Ishikawa (cell line): ENCODE data around the gene TTC16.

Experiments used
- CEBPB ChIP-seq: IDR thresholded peaks from 2 replicates; pipeline ENCODE4 v1.6.1; 2012
- CREB1 ChIP-seq: IDR thresholded peaks from 2 replicates; pipeline ENCODE4 v1.6.1; 2012; ENCODE audit warnings: low read depth
- EGR1 ChIP-seq: IDR thresholded peaks from 2 replicates; pipeline ENCODE4 v1.6.1; 2012
- EP300 ChIP-seq: IDR thresholded peaks from 2 replicates; pipeline ENCODE4 v1.6.1; 2012; ENCODE audit warnings: borderline replicate concordance
- FOXM1 ChIP-seq: IDR thresholded peaks from 2 replicates; pipeline ENCODE4 v1.6.1; 2012; ENCODE audit warnings: low read depth, borderline replicate concordance
- RAD21 ChIP-seq: IDR thresholded peaks from 2 replicates; pipeline ENCODE4 v1.6.1; 2012; ENCODE audit warnings: low read depth
- REST ChIP-seq: IDR thresholded peaks from 2 replicates; pipeline ENCODE4 v1.6.1; 2012; ENCODE audit warnings: low read depth, mild to moderate bottlenecking
- TAF1 ChIP-seq: IDR thresholded peaks from 2 replicates; pipeline ENCODE4 v1.6.1; 2012; ENCODE audit warnings: low read depth, mild to moderate bottlenecking
- TCF12 ChIP-seq: IDR thresholded peaks from 2 replicates; pipeline ENCODE4 v1.6.1; 2012; ENCODE audit warnings: low read depth
- TEAD4 ChIP-seq: IDR thresholded peaks from 2 replicates; pipeline ENCODE4 v1.6.1; 2012
- USF1 ChIP-seq: IDR thresholded peaks from 2 replicates; pipeline ENCODE4 v1.6.1; 2012
- YY1 ChIP-seq: IDR thresholded peaks from 2 replicates; pipeline ENCODE4 v1.6.1; 2012; ENCODE audit warnings: low read depth
- ZBTB7A ChIP-seq: IDR thresholded peaks from 2 replicates; pipeline ENCODE4 v1.6.1; 2012; ENCODE audit warnings: low read depth
- TF ChIP-seq, protein P1 (sequence below): IDR thresholded peaks from 2 replicates; pipeline ENCODE4 v1.6.1; 2012

- TF ChIP-seq REST, result no peak
- no peak for TF ChIP-seq EP300
- no peak for TF ChIP-seq CEBPB
- TF ChIP-seq TCF12, result no peak
- TF ChIP-seq ZBTB7A, result no peak
- TF ChIP-seq CREB1, result no peak
- no peak for TF ChIP-seq EGR1
- no peak for TF ChIP-seq USF1
- TF ChIP-seq FOXM1, result no peak
- no peak for TF ChIP-seq TAF1
- no peak for TF ChIP-seq RAD21
- TF ChIP-seq, protein P1, sequence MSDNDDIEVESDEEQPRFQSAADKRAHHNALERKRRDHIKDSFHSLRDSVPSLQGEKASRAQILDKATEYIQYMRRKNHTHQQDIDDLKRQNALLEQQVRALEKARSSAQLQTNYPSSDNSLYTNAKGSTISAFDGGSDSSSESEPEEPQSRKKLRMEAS, result no peak
- no peak for TF ChIP-seq TEAD4
- TF ChIP-seq YY1, result no peak
Observed at GRCh38 chr9:127712867-127713266, 3.0 kb upstream of the TTC16 start.
